H9 (cell line): ENCODE results near the gene CFAP99. TPM values are rescaled to one million over a fixed set of nuclear protein-coding genes. Genes with fewer than 3 reads are reported as not detected.

Source experiments
- DNase-seq: peaks from one replicate; pipeline ENCODE4 v3.0.0-alpha.2; 2017
- H2AFZ ChIP-seq: one replicate; pipeline ENCODE4 v1.6.1; 2013; ENCODE audit warnings: mild to moderate bottlenecking, low read length, control low read depth, moderate library complexity
- H2AK5ac ChIP-seq: 2 replicates; pipeline ENCODE4 v1.6.1; 2013; ENCODE audit warnings: low read length, control low read depth, mixed read lengths; ENCODE audit not compliant: insufficient read length
- H2BK120ac ChIP-seq: one replicate; pipeline ENCODE4 v1.6.1; 2013; ENCODE audit warnings: low read depth, mild to moderate bottlenecking, low read length, control low read depth, inconsistent platforms; ENCODE audit not compliant: poor library complexity, severe bottlenecking
- H2BK12ac ChIP-seq: 2 replicates; pipeline ENCODE4 v1.6.1; 2013; ENCODE audit warnings: low read length, control low read depth, mixed read lengths, low read depth; ENCODE audit not compliant: insufficient read length
- H2BK15ac ChIP-seq: 2 replicates; pipeline ENCODE4 v1.6.1; 2013; ENCODE audit warnings: low read depth, low read length, control low read depth
- H2BK20ac ChIP-seq: one replicate; pipeline ENCODE4 v1.6.1; 2013; ENCODE audit warnings: low read depth, mild to moderate bottlenecking, low read length, control low read depth, inconsistent platforms; ENCODE audit not compliant: poor library complexity, severe bottlenecking
- H2BK5ac ChIP-seq: 2 replicates; pipeline ENCODE4 v1.6.1; 2013; ENCODE audit warnings: low read length, control low read depth, mixed read lengths; ENCODE audit not compliant: insufficient read length
- H3K14ac ChIP-seq: 2 replicates; pipeline ENCODE4 v1.6.1; 2013; ENCODE audit warnings: low read length, control low read depth; ENCODE audit not compliant: insufficient read depth
- H3K18ac ChIP-seq: 2 replicates; pipeline ENCODE4 v1.6.1; 2013; ENCODE audit warnings: low read depth, mild to moderate bottlenecking, mixed read lengths, low read length, control low read depth; ENCODE audit not compliant: insufficient read length
- H3K23ac ChIP-seq: 2 replicates; pipeline ENCODE4 v1.6.1; 2013; ENCODE audit warnings: low read length, control low read depth, mixed read lengths, low read depth; ENCODE audit not compliant: insufficient read length
- H3K23me2 ChIP-seq: 2 replicates; pipeline ENCODE4 v1.6.1; 2013; ENCODE audit warnings: low read depth, mild to moderate bottlenecking, mixed read lengths, low read length, control low read depth; ENCODE audit not compliant: insufficient read length, poor library complexity, severe bottlenecking
- H3K27ac ChIP-seq: 2 replicates; pipeline ENCODE4 v1.5.1; 2013; ENCODE audit warnings: low read length, control low read depth, mixed read lengths, low read depth; ENCODE audit not compliant: insufficient read length
- H3K27me3 ChIP-seq: 2 replicates; pipeline ENCODE4 v1.6.1; 2013; ENCODE audit warnings: low read length, control low read depth, inconsistent platforms; ENCODE audit not compliant: insufficient read depth
- H3K4ac ChIP-seq: 2 replicates; pipeline ENCODE4 v1.6.1; 2013; ENCODE audit warnings: low read depth, mild to moderate bottlenecking, control low read depth, inconsistent platforms, low read length, moderate library complexity
- H3K4me1 ChIP-seq: 2 replicates; pipeline ENCODE4 v1.6.1; 2013; ENCODE audit warnings: low read length, control low read depth, inconsistent platforms; ENCODE audit not compliant: insufficient read depth
- H3K4me2 ChIP-seq: 2 replicates; pipeline ENCODE4 v1.6.1; 2013; ENCODE audit warnings: low read length, control low read depth, mixed read lengths; ENCODE audit not compliant: insufficient read length, insufficient read depth
- H3K56ac ChIP-seq: 2 replicates; pipeline ENCODE4 v1.6.1; 2013; ENCODE audit warnings: low read depth, mild to moderate bottlenecking, mixed read lengths, low read length, control low read depth; ENCODE audit not compliant: insufficient read length
- H3K79me1 ChIP-seq: 2 replicates; pipeline ENCODE4 v1.6.1; 2013; ENCODE audit warnings: low read depth, mild to moderate bottlenecking, moderate library complexity, low read length, control low read depth, inconsistent platforms; ENCODE audit not compliant: insufficient read depth, poor library complexity, severe bottlenecking
- H3K79me2 ChIP-seq: 2 replicates; pipeline ENCODE4 v1.6.1; 2013; ENCODE audit warnings: low read length, control low read depth, inconsistent platforms; ENCODE audit not compliant: insufficient read depth
- H3K9ac ChIP-seq: 2 replicates; pipeline ENCODE4 v1.6.1; 2013; ENCODE audit warnings: low read length, control low read depth, mixed read lengths; ENCODE audit not compliant: insufficient read length; ENCODE audit errors: extremely low read depth
- H3K9me3 ChIP-seq: one replicate; pipeline ENCODE4 v1.6.1; 2013; ENCODE audit warnings: low read depth, low read length, inconsistent platforms; ENCODE audit not compliant: control insufficient read depth
- H3T11ph ChIP-seq: one replicate; pipeline ENCODE4 v1.6.1; 2013; ENCODE audit warnings: mild to moderate bottlenecking, low read length, control low read depth, inconsistent platforms
- H4K20me1 ChIP-seq: one replicate; pipeline ENCODE4 v1.6.1; 2013; ENCODE audit not compliant: control insufficient read depth, insufficient read length, insufficient read depth
- H4K5ac ChIP-seq: 2 replicates; pipeline ENCODE4 v1.6.1; 2013; ENCODE audit warnings: low read depth, mild to moderate bottlenecking, mixed read lengths, low read length, control low read depth; ENCODE audit not compliant: insufficient read length
- H4K8ac ChIP-seq: replicated peaks from 2 replicates; pipeline ENCODE4 v1.6.1; 2013; ENCODE audit warnings: low read length, control low read depth, mixed read lengths, low read depth; ENCODE audit not compliant: insufficient read length
- H4K91ac ChIP-seq: 2 replicates; pipeline ENCODE4 v1.6.1; 2013; ENCODE audit warnings: low read depth, mild to moderate bottlenecking, moderate library complexity, mixed read lengths, low read length, control low read depth; ENCODE audit not compliant: insufficient read length
- H3K27ac Mint-ChIP-seq, 3 experiments: 2 replicates in 2 of 3; 3 replicates in 1 of 3; pipeline ENCODE4 v1.8.0; 2020 to 2021; ENCODE audit warnings: mixed read lengths in 3 of 3, mild to moderate bottlenecking in 1 of 3, moderate library complexity in 1 of 3
- H3K27me3 Mint-ChIP-seq: 2 replicates; pipeline ENCODE4 v1.8.0; 2021; ENCODE audit warnings: low read depth, mild to moderate bottlenecking, moderate library complexity, mixed read lengths
- H3K36me3 Mint-ChIP-seq, 3 experiments: 2 replicates in 2 of 3; 3 replicates in 1 of 3; pipeline ENCODE4 v1.8.0; 2020 to 2021; ENCODE audit warnings: low read depth in 3 of 3, mixed read lengths in 3 of 3; ENCODE audit not compliant: insufficient read depth in 1 of 3
- H3K4me1 Mint-ChIP-seq, 2 experiments: 2 replicates each; pipeline ENCODE4 v1.8.0; 2020; ENCODE audit warnings: mixed read lengths in 2 of 2
- H3K4me3 Mint-ChIP-seq, 2 experiments: 2 replicates in 1 of 2; 3 replicates in 1 of 2; pipeline ENCODE4 v1.8.0; 2020 to 2021; ENCODE audit warnings: mild to moderate bottlenecking in 2 of 2, mixed read lengths in 2 of 2, moderate library complexity in 1 of 2
- H3K9me3 Mint-ChIP-seq, 2 experiments: 2 replicates in 1 of 2; 3 replicates in 1 of 2; pipeline ENCODE4 v1.8.0; 2020; ENCODE audit warnings: mild to moderate bottlenecking in 2 of 2, mixed read lengths in 2 of 2, moderate library complexity in 1 of 2
- CTCF ChIP-seq: fragments of 200-600 bp; sonication (generic); conservative IDR thresholded peaks from 3 replicates; pipeline ENCODE4 v1.8.0; 2021; ENCODE audit warnings: antibody characterized with exemption, mild to moderate bottlenecking
- WGBS: extraction: QIAGEN DNeasy Blood & Tissue Kit; methylation state at CpG from one replicate; pipeline ENCODE4 v1.1.7; 2013; ENCODE audit warnings: missing lambda C conversion rate, low lambda C conversion rate, mixed read lengths; ENCODE audit not compliant: insufficient read length; ENCODE audit errors: extremely low coverage; 5-methylcytosine and 5-hydroxymethylcytosine counted together
- total RNA-seq: library from RNA; stranded (reverse); gene quantifications from 2 replicates; pipeline ENCODE4 v1.2.1, GENCODE V29; 2021

The CFAP99 gene
- total RNA-seq, 1 experiment from 2014 or later: 0.35 TPM

- Histone ChIP-seq H3K23me2 (no peaks in the 10 kb centered on the region), H2BK12ac (no peak overlapping the region), H3K18ac (no peak overlapping the region), H3K27ac (no peak overlapping the region), H3K27me3 (no peaks in the 10 kb centered on the region), H3K79me1 (peaks cover 4% of the 10 kb centered on the region), H2AK5ac (no peak overlapping the region), H4K20me1 (peaks cover 5% of the 10 kb centered on the region), H3K23ac (no peak overlapping the region), H2AFZ (no peak overlapping the region), H2BK5ac (no peak overlapping the region), H2BK20ac (no peak overlapping the region), H2BK120ac (no peak overlapping the region), H2BK15ac (no peak overlapping the region), H4K91ac (no peak overlapping the region), H3K4me1 (no peaks in the 10 kb centered on the region; the same call in 1 of the 2 replicates), H3K4me2 (no peak overlapping the region), H3T11ph (no peak overlapping the region), H4K8ac (no peak overlapping the region), H4K5ac (no peak overlapping the region), H3K9me3 (no peaks in the 10 kb centered on the region), H3K9ac (no peak overlapping the region), H3K14ac (0 out of 2 replicates have a peak overlapping the region, but pooled peaks have one; percentile 0), H3K79me2 (peaks cover 58% of the 10 kb centered on the region; the same call in 1 of the 2 replicates), H3K4ac (no peak overlapping the region), H3K56ac (no peak overlapping the region)
- peaks cover 33 to 49% (median 47%) of the 10 kb centered on the region in 3 experiments; a peak in 6 of 7 replicates for H3K36me3 Mint-ChIP-seq
- peaks cover 37 to 43% of the 10 kb centered on the region in 2 experiments for H3K4me1 Mint-ChIP-seq
- H3K27me3 Mint-ChIP-seq: no peaks in the 10 kb centered on the region
- no peak overlapping the region for H3K4me3 Mint-ChIP-seq
- TF ChIP-seq CTCF: no peak
- no CpG with 5 or more reads among the region's 20 CpGs for WGBS
- DNase-seq: no peak
- H3K27ac Mint-ChIP-seq: peak overlapping the region; percentile 58 to 90 (median 84); a peak in 5 of 7 replicates
- no peaks in the 10 kb centered on the region for H3K9me3 Mint-ChIP-seq
These were observed 70.5 kb downstream of the CFAP99 start for GRCh38 chr4:2489081-2489805.
